SKM-1 (cell line): ENCODE data around the gene C22orf23.
A peak's percentile ranks its signal among the peaks of the same experiment; 100 is the strongest.

Source experiments
- DNase-seq: peaks from one replicate; lab custom pipeline; 2025; ENCODE audit not compliant: unreplicated experiment; lab: John Stamatoyannopoulos, UW

C22orf23 gene

DNA sequence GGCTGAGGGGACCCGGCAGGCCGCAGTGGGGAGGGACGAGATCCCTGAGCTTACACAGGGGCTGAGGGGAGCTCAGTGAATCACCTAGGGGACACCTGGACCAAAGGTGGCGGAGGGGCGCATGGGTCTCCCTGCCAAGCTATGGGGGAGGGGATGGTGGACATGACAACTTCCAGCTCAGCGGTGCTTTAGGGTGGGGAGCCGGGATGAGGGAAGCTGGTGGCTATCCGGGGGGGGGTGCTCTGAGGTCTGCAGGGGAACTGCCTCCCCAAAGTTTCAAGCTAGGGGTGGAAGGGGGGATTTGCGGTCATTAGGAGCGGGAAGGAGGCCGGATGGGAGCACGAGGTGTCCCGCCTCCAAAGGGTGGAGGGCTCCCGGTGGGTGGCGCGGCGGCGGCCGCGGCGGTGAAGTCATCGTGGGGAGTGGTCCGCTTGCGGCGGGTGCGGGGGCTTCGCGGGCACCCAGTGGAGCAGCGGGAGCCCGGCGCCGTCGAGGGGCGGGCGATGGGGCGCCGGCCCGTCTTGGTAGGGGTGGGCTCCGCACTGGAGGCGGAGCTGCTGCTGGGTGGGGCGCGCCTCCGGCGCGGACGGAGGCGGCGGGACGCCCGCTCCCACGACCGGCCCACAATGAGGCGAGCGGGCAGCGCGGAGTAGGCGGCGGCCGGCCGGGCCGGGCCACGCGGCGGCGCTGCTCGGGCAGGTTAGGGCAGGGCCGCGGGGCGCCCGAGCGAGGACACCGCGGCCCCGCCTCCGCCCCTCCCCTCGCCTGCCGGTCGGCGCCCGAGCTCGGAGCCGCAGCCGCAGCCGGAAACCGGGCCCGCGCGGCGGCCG is 47.7 kb downstream of the C22orf23 start, which contains the start of gene MICALL1:
Gene MICALL1 (plus strand): TSS at position 764 of the 830 bp plus-strand sequence. CDS start 126 bp downstream, outside the sequence.
- DNase-seq, result peak; percentile 27

DNA sequence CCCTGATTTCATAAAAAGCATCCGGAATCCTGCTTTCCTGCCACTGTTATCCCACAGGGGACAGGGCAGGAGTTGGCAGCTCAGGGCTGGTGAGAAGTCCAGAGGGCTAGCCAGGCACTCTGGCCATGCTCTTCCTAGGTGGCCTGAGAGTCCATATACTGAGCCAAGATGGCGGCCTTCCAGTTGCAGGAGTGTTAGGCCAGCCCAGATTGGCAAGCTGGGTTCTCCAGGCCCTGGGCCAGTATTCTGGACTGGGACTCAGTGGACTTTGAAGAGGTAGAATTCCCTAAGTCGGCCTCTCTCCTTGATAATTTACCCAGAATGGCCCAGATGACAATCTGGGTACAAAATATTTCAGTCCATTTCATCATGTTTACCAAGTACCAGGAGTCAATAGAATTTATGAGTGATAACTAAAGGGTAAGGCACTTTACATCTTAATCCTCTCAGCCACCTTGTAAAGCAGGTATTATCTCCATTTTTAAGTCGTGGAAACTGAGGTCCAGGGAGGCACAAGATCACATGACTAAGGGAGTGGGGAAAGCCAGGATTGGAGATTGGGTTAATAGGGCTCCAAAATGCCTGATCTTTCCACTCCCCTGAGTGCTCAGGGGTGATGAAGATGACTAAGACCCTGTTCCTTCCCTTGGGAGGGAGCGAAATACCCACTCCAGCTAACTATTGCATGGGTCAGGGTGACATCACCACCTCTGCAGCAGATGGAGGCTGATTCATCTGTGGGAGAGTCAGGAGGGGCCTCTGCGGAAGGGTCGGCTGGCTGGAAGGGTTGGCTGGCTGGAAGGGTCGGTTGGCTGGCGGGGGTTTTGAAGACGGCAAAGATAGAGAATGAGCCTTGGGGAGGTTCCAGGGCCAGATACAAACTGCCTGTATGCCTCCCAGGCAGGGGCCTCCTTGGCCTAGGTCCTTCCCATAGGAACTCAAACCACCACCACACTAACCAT is 48.5 kb downstream of the C22orf23 start:
- no peak for DNase-seq

DNA sequence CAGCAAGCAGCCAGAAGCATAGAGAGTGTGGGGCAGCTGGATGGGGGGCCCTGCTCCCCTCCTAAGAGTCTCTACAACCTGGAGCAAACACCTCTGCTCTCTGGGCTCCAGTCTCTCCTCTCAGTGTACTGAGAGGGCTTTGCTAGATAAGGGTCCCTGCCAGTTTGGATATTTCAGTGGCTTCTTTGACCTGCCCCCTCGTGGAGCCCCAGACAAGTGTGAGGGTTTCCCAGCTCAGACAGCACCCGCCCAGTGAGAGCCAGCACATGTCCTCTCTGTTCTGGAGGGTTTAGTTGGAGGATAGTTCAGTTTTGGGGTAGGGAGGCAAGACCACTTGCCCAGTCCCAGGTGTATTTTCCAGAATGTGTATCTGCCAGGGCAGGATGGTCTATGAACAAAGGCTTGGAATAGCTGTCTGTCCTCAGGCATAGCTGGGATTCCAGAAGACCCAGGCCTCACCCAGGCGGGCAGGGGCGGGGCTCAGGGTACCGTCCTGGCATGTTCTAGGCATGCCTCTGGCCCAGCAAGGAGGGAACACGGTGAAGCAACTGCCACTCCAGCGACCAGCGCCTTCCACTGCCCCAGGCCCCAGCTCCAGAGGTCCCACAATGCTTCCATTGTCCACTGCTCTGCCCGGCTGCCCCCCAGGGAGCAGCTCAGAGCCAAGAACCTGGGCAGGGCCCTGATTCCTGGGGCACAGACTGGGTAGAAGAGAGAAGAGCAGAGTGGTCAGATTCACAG is 54.8 kb downstream of the C22orf23 start:
- no peak for DNase-seq

DNA sequence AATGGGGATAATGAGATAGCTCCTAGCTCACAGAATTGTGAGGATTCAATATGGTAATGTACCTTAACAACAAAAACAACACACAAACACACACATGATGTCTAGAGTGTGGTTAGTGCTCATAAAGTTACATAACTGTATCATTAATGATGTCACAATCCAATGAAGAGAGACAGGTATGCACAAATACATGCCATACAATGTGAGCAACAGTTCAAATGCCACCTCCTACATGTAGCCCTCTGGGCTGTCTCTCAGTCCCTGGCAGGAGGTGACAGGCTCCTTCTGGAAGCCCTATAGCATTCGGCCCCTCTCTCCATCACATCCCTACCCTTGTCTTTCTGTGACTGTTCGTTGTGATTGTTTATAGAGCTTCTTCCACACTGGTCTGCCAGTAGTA is 55.6 kb downstream of the C22orf23 start:
- DNase-seq, result no peak

DNA sequence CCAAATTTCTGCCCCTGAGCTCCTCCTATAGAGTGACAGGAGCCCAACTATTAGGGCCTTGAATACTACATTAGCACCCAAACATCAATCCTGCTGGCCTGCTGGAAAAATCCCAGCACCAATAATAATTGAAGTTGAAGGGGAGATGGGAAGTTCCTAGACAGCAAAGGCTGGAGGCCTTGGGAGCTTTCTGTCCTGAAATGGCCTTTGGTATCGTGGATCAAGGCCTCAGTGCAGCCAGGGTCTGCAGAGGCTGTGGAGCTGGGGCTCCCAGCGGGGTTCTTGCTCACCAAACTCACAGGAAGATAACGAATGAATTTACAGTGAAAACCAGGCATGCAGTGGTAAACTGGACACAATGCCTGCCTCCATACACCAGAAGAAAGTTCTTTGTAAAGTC is 56.5 kb downstream of the C22orf23 start:
- DNase-seq, result no peak

DNA sequence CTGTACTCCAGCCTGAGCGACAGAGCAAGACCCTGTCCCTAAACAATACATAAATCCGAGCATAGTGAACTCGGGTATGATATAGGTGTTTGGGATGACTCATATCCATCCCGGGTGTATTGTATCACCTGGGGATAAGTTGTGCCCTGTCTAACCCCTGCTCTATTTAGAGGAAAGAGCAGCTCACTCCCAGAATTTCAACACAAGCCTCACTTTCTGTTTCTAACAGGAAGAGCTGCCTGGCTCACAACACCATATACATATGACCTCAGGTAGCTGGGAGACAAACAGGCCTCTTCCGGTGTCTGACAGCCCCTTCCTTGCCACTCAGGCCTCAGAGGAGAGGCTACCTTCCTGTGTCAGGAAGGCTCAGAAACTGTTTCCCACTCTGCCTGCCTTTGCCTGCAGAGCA is 57.2 kb downstream of the C22orf23 start:
- peak; percentile 31 for DNase-seq

DNA sequence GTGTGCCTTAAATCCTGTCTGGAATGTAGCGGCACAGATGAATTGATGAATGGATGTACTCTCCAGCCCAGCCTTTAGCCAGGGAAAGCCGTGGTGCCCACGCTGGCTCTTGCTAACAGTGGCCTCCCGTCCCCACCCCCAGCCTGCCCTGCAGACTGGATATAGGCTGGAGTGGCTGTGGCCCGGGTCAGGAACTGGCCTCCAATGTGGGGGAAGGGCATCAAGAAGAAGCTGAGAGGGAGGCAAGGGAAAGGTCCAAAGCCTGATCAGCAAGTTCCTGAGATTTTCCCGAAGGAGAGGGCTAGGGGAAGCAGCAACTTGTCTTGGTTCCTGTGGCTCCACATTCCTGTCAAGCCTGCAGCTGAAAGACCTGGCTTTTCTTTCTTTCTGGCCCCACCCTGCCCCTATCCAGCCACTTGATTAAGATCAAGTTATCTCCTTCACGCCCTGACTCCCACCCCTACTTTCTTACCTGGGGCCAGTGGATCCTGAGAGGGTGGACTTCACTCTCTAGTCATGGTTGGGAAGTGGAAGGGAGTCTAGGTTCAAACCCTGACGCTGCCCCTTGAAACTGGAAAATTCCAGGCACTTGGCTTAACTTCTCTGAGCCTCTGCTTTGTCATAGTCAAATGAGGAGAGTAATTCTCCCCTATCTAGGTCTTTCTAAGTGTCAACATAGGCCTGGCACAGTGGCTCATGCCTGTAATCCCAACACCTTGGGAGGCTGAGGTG is 58.3 kb downstream of the C22orf23 start:
- no peak for DNase-seq

DNA sequence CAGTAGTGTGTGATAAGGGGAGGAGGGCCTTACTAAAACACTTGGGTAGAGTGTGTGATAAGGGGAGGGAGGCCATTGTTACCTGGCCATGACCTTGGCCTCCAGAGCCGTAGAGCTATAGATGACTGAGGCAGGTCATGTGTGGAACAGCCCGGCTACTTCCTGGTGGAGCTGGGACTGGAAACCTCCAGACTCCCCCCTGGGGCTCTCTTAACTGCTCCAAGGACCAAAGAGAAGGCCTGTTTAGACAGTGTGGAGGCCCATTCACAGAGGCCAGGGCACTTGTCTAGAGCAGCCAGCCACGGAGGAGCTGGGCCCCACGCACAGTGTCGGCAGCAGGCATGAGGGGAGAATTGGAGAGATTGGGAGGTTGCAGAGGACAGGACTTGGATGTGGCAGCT is 59.8 kb downstream of the C22orf23 start:
- DNase-seq, result no peak
